Measurements from ENCODE around the gene REM2.

DNA sequence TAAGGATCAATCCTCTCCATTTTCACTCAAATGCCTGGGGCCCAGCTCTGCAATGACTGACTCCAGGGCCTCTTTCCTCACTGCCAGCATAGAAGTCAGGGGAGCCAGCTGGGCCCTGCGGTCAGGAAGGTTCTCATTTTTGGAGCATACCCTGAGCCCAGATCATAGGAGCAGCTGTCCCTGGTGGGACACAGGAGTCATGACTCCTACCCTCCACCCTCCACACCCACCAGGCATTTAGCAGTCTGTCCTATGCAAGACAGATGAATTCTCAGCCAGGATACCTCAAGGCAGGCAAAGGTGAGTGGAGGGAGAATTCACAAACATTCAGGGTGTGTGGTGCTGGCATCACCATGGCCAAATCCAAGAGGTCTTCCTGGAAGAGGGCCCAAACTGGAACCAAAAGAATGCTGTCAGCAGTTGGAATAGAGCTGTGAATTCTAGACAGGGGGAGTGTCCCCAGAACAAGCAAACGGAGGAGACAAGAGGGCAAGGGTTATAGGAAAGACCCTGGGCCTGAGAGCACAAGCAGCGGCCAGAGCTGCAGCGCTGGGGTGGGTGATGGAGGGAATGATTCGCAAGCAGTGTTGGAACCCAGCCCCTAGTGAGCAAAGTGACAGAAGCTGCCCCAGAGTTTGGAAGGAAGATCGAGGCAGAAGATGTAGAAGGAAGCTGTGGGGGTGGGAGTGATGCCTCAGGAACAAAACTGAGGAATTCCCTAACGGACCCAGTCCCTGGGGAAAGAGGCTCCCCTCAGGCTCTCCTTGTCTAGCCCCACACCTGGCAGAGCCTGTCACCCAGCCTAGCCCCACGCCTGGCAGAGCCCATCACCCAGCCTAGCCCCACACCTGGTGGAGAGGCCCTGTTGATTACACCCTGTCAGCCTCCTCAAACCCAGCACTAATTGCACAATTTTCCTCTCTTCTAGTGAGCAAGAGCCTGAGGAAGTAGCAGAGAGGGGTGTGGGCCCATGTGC lies 4.5 kb upstream of the REM2 start:
- TF ChIP-seq POLR2A (IDR thresholded peaks at IDR 0.05; ENCODE audit: low read depth, low read length) (no peak), MXI1 (IDR thresholded peaks at IDR 0.05; ENCODE audit: borderline replicate concordance, low read depth, low read length) (no peak), CEBPB (IDR thresholded peaks at IDR 0.05; ENCODE audit: low read depth, low read length) (no peak), RCOR1 (IDR thresholded peaks at IDR 0.05; ENCODE audit: insufficient replicate concordance, low read length) (no peak), RFX5 (IDR thresholded peaks at IDR 0.05; ENCODE audit: low read depth, low read length) (no peak), MAZ (IDR thresholded peaks at IDR 0.05; ENCODE audit: borderline replicate concordance, low read depth, low read length) (no peak), NFE2L2 (IDR thresholded peaks at IDR 0.05; ENCODE audit: low read depth, low read length) (no peak), CHD1 (IDR thresholded peaks at IDR 0.05; ENCODE audit: low read depth, low read length) (no peak), MAFK (IDR thresholded peaks at IDR 0.05; ENCODE audit: low read depth, low read length) (no peak)
- TF ChIP-seq, protein P1, sequence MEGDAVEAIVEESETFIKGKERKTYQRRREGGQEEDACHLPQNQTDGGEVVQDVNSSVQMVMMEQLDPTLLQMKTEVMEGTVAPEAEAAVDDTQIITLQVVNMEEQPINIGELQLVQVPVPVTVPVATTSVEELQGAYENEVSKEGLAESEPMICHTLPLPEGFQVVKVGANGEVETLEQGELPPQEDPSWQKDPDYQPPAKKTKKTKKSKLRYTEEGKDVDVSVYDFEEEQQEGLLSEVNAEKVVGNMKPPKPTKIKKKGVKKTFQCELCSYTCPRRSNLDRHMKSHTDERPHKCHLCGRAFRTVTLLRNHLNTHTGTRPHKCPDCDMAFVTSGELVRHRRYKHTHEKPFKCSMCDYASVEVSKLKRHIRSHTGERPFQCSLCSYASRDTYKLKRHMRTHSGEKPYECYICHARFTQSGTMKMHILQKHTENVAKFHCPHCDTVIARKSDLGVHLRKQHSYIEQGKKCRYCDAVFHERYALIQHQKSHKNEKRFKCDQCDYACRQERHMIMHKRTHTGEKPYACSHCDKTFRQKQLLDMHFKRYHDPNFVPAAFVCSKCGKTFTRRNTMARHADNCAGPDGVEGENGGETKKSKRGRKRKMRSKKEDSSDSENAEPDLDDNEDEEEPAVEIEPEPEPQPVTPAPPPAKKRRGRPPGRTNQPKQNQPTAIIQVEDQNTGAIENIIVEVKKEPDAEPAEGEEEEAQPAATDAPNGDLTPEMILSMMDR (conservative IDR thresholded peaks at IDR 0.05; ENCODE audit: low read depth, low read length), result no peak
- TF ChIP-seq, protein P2, sequence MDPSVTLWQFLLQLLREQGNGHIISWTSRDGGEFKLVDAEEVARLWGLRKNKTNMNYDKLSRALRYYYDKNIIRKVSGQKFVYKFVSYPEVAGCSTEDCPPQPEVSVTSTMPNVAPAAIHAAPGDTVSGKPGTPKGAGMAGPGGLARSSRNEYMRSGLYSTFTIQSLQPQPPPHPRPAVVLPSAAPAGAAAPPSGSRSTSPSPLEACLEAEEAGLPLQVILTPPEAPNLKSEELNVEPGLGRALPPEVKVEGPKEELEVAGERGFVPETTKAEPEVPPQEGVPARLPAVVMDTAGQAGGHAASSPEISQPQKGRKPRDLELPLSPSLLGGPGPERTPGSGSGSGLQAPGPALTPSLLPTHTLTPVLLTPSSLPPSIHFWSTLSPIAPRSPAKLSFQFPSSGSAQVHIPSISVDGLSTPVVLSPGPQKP (IDR thresholded peaks at IDR 0.05; ENCODE audit: borderline replicate concordance, low read depth, low read length), result no peak
